KMS-11 (cell line): ENCODE data around the gene FOXL3.

ENCODE experiments used
- H2AFZ ChIP-seq: fragments of 200-600 bp; sonication (generic); 2 replicates; pipeline ENCODE4 v1.6.1; 2016; ENCODE audit warnings: antibody characterized with exemption, mixed run types, low read depth
- H3K27ac ChIP-seq: fragments of 200-600 bp; sonication (generic); 2 replicates; pipeline ENCODE4 v1.6.1; 2016; ENCODE audit warnings: mild to moderate bottlenecking, mixed run types
- H3K27me3 ChIP-seq: fragments of 200-600 bp; sonication (generic); 2 replicates; pipeline ENCODE4 v1.6.1; 2017; ENCODE audit warnings: mild to moderate bottlenecking, low read depth, mixed run types, moderate library complexity; ENCODE audit not compliant: insufficient read depth
- H3K36me3 ChIP-seq: fragments of 200-600 bp; sonication (generic); 2 replicates; pipeline ENCODE4 v1.6.1; 2017; ENCODE audit warnings: mild to moderate bottlenecking, mixed run types; ENCODE audit not compliant: insufficient read depth
- H3K4me1 ChIP-seq: fragments of 200-600 bp; sonication (generic); 2 replicates; pipeline ENCODE4 v1.6.1; 2016; ENCODE audit warnings: mild to moderate bottlenecking, low read depth, mixed run types; ENCODE audit not compliant: poor library complexity, severe bottlenecking
- H3K4me2 ChIP-seq: fragments of 200-600 bp; sonication (generic); 2 replicates; pipeline ENCODE4 v1.7.0; 2016; ENCODE audit warnings: mild to moderate bottlenecking, mixed run types
- H3K4me3 ChIP-seq: fragments of 200-600 bp; sonication (generic); IDR thresholded peaks from 2 replicates; pipeline ENCODE4 v1.6.1; 2017; ENCODE audit warnings: low read depth, low read length, mixed read lengths; ENCODE audit not compliant: insufficient read depth
- H3K79me2 ChIP-seq: fragments of 200-600 bp; sonication (generic); 2 replicates; pipeline ENCODE4 v1.6.1; 2016; ENCODE audit warnings: low read depth, mixed run types; ENCODE audit not compliant: insufficient read depth
- H3K9ac ChIP-seq: fragments of 200-600 bp; sonication (generic); 2 replicates; pipeline ENCODE4 v1.6.1; 2016; ENCODE audit warnings: mild to moderate bottlenecking, mixed run types
- H4K20me1 ChIP-seq: fragments of 200-600 bp; sonication (generic); 2 replicates; pipeline ENCODE4 v1.6.1; 2016; ENCODE audit warnings: mild to moderate bottlenecking, mixed run types; ENCODE audit not compliant: insufficient read depth
- TF ChIP-seq, protein P1 (sequence below): fragments of 200-600 bp; sonication (generic); conservative IDR thresholded peaks from 2 replicates; pipeline ENCODE4 v1.6.1; 2017; ENCODE audit warnings: low read depth, mild to moderate bottlenecking, antibody characterized with exemption, low read length, moderate library complexity, mixed read lengths

The FOXL3 gene

DNA sequence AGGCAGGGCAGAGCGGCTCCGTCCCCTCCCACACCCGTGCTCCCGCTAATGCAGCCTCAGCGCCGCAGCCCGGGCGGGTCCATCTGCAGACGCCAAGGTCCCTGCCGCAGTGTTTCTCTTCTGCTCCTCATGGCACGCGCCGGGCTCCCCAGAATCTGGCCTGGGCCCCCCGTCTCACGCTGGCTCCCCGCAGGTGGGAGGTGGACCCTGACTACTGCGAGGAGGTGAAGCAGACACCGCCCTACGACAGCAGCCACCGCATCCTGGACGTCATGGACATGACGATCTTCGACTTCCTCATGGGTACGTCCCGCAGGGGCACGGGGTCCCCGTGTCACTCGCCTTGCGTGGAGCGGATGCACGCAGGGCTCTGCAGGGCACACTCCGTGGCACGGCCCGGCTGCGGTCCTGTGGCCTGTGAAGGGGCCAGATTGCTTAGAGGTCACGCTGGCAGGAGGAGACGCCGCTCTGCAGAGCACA lies 33.5 kb upstream of the FOXL3 start:
- Histone ChIP-seq H3K27me3 (peaks cover 46% of the 10 kb centered on the region; the same call in 1 of the 2 replicates), H2AFZ (no peak overlapping the region), H3K79me2 (no peaks in the 10 kb centered on the region), H3K36me3 (no peaks in the 10 kb centered on the region), H3K4me2 (no peak overlapping the region), H3K4me3 (no peak overlapping the region), H3K27ac (no peak overlapping the region), H3K9ac (no peak overlapping the region), H4K20me1 (no peaks in the 10 kb centered on the region), H3K4me1 (no peaks in the 10 kb centered on the region)
- TF ChIP-seq, protein P1, sequence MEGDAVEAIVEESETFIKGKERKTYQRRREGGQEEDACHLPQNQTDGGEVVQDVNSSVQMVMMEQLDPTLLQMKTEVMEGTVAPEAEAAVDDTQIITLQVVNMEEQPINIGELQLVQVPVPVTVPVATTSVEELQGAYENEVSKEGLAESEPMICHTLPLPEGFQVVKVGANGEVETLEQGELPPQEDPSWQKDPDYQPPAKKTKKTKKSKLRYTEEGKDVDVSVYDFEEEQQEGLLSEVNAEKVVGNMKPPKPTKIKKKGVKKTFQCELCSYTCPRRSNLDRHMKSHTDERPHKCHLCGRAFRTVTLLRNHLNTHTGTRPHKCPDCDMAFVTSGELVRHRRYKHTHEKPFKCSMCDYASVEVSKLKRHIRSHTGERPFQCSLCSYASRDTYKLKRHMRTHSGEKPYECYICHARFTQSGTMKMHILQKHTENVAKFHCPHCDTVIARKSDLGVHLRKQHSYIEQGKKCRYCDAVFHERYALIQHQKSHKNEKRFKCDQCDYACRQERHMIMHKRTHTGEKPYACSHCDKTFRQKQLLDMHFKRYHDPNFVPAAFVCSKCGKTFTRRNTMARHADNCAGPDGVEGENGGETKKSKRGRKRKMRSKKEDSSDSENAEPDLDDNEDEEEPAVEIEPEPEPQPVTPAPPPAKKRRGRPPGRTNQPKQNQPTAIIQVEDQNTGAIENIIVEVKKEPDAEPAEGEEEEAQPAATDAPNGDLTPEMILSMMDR = no peak

DNA sequence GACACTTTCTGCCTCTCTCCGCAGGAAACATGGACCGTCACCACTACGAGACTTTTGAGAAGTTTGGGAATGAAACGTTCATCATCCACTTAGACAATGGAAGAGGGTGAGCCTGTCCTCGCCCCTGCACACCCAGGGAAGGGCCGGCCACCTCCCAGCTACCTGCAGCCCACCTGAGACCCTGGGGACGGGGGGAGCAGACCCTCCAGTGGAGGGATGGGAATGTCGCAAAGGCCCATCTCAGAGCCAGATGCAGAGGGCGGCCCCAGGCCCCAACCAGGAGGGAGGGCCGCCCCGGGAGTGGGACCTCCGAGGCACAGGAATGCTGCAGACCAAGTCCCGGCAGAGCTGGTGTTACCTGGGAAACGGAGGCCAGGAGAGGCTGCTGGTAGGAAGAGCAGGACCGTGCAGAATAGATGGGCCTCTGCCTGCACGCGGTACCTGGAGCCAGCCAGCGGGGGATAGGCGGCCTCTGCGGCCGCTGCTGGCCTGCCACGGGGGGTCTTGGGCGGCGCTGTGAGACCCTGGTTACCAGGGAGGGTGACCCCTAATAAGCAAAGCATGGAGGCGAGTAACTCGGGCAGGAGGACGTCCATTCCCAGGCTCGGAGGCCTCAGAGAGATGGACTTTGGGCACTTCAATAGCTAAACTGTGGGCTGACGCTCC lies 32.9 kb upstream of the FOXL3 start:
- no peaks in the 10 kb centered on the region for H3K79me2 ChIP-seq
- H3K27me3 ChIP-seq = peaks cover 39% of the 10 kb centered on the region; the same call in 1 of the 2 replicates
- no peaks in the 10 kb centered on the region for H3K36me3 ChIP-seq
- TF ChIP-seq, protein P1 = no peak
- no peaks in the 10 kb centered on the region for H4K20me1 ChIP-seq
- H3K4me2 ChIP-seq = no peak overlapping the region
- no peak overlapping the region for H3K9ac ChIP-seq
- no peak overlapping the region for H3K27ac ChIP-seq
- no peak overlapping the region for H2AFZ ChIP-seq
- H3K4me1 ChIP-seq = no peaks in the 10 kb centered on the region
- H3K4me3 ChIP-seq = no peak overlapping the region

DNA sequence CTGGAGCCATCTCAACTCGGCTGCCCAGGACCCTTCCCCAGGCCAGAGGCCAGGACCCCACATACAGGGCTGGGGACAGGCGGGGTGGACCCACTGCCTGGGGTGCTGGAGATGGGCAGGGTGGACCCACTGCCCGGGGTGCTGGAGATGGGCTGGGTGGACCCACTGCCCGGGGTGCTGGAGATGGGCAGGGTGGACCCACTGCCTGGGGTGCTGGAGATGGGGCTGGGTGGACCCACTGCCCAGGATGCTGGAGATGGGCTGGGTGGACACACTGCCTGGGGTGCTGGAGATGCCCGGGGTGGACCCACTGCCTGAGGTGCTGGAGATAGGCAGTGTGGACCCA lies 32.4 kb upstream of the FOXL3 start:
- H4K20me1 ChIP-seq = no peaks in the 10 kb centered on the region
- TF ChIP-seq, protein P1 = no peak
- H3K4me2 ChIP-seq = no peak overlapping the region
- no peak overlapping the region for H3K4me3 ChIP-seq
- H2AFZ ChIP-seq = no peak overlapping the region
- no peaks in the 10 kb centered on the region for H3K36me3 ChIP-seq
- no peak overlapping the region for H3K27ac ChIP-seq
- no peaks in the 10 kb centered on the region for H3K79me2 ChIP-seq
- no peaks in the 10 kb centered on the region for H3K4me1 ChIP-seq
- no peak overlapping the region for H3K9ac ChIP-seq
- H3K27me3 ChIP-seq = peaks cover 34% of the 10 kb centered on the region; the same call in 1 of the 2 replicates

DNA sequence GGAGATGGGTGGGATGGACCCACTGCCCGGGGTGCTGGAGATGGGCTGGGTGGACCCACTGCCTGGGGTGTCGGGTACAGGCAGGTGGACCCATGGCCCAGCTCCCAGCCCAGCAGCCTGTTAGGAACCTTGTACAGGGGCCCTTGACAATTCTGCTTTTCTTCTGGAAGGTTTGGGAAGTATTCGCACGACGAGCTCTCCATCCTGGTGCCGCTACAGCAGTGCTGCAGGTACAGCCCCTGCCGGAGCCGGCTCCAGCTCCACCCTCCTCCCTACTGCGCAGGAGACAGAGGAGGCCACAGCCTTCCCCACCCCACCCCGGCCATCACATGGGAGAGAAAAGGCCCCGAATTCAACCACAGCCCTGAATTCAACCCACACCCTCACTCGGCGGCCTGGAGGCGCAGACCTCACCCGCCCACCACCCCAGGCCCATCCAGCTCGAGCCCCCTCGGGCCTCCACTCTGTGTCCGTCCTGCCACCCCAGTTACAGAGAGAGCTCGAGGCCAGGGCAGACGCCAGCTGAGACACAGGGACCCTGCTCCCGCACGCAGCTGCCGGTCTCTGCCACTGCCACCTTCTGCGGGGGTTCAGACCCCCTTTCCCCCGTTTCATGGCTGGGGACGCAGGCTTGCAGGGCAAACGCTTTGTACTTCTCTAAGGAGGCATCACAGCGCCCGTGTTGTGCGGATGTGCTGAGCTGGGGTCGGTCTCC lies 31.3 kb upstream of the FOXL3 start:
- Histone ChIP-seq H3K9ac (no peak overlapping the region), H3K4me1 (no peaks in the 10 kb centered on the region), H2AFZ (no peak overlapping the region), H3K79me2 (no peaks in the 10 kb centered on the region), H3K36me3 (no peaks in the 10 kb centered on the region), H3K27ac (no peak overlapping the region), H3K27me3 (peaks cover 24% of the 10 kb centered on the region; the same call in 1 of the 2 replicates), H3K4me3 (no peak overlapping the region), H3K4me2 (no peak overlapping the region), H4K20me1 (no peaks in the 10 kb centered on the region)
- TF ChIP-seq, protein P1 = no peak
